GM18502 (cell line): ENCODE data around the gene CCDC85C.

Experiments used
- ATAC-seq: cut with Tn5 transposase; IDR thresholded peaks from one replicate; pipeline ENCODE4 v1.9.1; 2021; ENCODE audit warnings: mild to moderate bottlenecking; ENCODE audit not compliant: unreplicated experiment, poor library complexity

CCDC85C gene

GRCh38 chr14:99609245-99610170 lies 5.5 kb upstream of the CCDC85C start:
- ATAC-seq, result no peak

- ATAC-seq, result no peak
Measured at GRCh38 chr14:99608591-99608990, 4.6 kb upstream of the CCDC85C start.

GRCh38 chr14:99606359-99606758 lies 2.4 kb upstream of the CCDC85C start:
- ATAC-seq, result no peak

GRCh38 chr14:99605299-99605961 lies 1.4 kb upstream of the CCDC85C start:
- peak; percentile 40 for ATAC-seq

GRCh38 chr14:99604766-99605298 lies 825 bp upstream of the CCDC85C start:
- ATAC-seq, result peak; percentile 17

GRCh38 chr14:99604278-99604765 lies 315 bp upstream of the CCDC85C start:
- ATAC-seq, result peak; percentile 93

- no peak for ATAC-seq
Measured at GRCh38 chr14:99602788-99603415, 1.1 kb downstream of the CCDC85C start.

GRCh38 chr14:99602054-99602787 lies 1.8 kb downstream of the CCDC85C start:
- ATAC-seq, result no peak

GRCh38 chr14:99601361-99601831 lies 2.6 kb downstream of the CCDC85C start:
- no peak for ATAC-seq

GRCh38 chr14:99600232-99600888 lies 3.6 kb downstream of the CCDC85C start:
- no peak for ATAC-seq

- no peak for ATAC-seq
Measured at GRCh38 chr14:99599393-99599792, 4.6 kb downstream of the CCDC85C start.

- no peak for ATAC-seq
Measured at GRCh38 chr14:99598774-99599173, 5.2 kb downstream of the CCDC85C start.

- no peak for ATAC-seq
Measured at GRCh38 chr14:99597911-99598600, 6.0 kb downstream of the CCDC85C start.

GRCh38 chr14:99596772-99597171 lies 7.2 kb downstream of the CCDC85C start:
- ATAC-seq, result no peak

- ATAC-seq, result no peak
Measured at GRCh38 chr14:99596071-99596627, 7.9 kb downstream of the CCDC85C start.

- ATAC-seq, result no peak
Measured at GRCh38 chr14:99595524-99595923, 8.5 kb downstream of the CCDC85C start.

- peak; percentile 94 for ATAC-seq
Measured at GRCh38 chr14:99595034-99595433, 9.0 kb downstream of the CCDC85C start.
